GM12878 (cell line): Measurements from ENCODE around the gene ZFPM1. TPM values are rescaled to one million over a fixed set of nuclear protein-coding genes. Genes with fewer than 3 reads are reported as not detected.
A peak's percentile ranks its signal among the peaks of the same experiment; 100 is the strongest.

ENCODE experiments used
- HDGF ChIP-seq: fragments of 450-650 bp; IDR thresholded peaks from 2 replicates; pipeline ENCODE4 v1.6.1; 2016; ENCODE audit warnings: antibody characterized with exemption
- IKZF1 ChIP-seq: fragments of 450-650 bp; conservative IDR thresholded peaks from 2 replicates; pipeline ENCODE4 v1.6.1; 2017; ENCODE audit warnings: antibody characterized with exemption, mild to moderate bottlenecking
- LARP7 ChIP-seq: fragments of 450-650 bp; IDR thresholded peaks from 2 replicates; pipeline ENCODE4 v1.6.1; 2017; ENCODE audit warnings: mild to moderate bottlenecking
- NBN ChIP-seq: fragments of 450-650 bp; IDR thresholded peaks from 2 replicates; pipeline ENCODE4 v1.6.1; 2016
- RELA ChIP-seq: fragments of 450-650 bp; IDR thresholded peaks from 2 replicates; pipeline ENCODE4 v1.8.0; 2014; ENCODE audit warnings: borderline replicate concordance; ENCODE audit not compliant: partially characterized antibody
- YY1 ChIP-seq: IDR thresholded peaks from 2 replicates; pipeline ENCODE4 v1.6.1; 2011; ENCODE audit warnings: low read depth, mild to moderate bottlenecking, low read length
- ZNF207 ChIP-seq: fragments of 450-650 bp; IDR thresholded peaks from 2 replicates; pipeline ENCODE4 v1.6.1; 2014; ENCODE audit warnings: antibody characterized with exemption, mild to moderate bottlenecking, borderline replicate concordance
- polyA plus RNA-seq, 11 experiments: library from polyadenylated mRNA; depleted of rRNA in 4 of 11; unstranded in 6 of 11; stranded (reverse) in 5 of 11; fragments of >200 nt; fragmentation: Nextera tagmentation in 4 of 11; fragmentation: Illumina TruSeq in 1 of 11; extraction: Ambion mirVana in 4 of 11; extraction: Trizol in 1 of 11; gene quantifications; 1 replicate in 1 of 11; 2 replicates in 10 of 11; pipeline versions ENCODE4 v1.2.1 to v1.2.3, GENCODE V29; 2011 to 2016; ENCODE audit warnings: inconsistent platforms in 2 of 11, missing spikeins in 2 of 11, low read depth in 1 of 11
- total RNA-seq, 4 experiments: library from RNA; depleted of rRNA in 3 of 4; stranded (reverse); fragments of >200 nt in 3 of 4; fragmentation: Illumina TruSeq in 1 of 4; extraction: Trizol in 1 of 4; gene quantifications; 2 replicates each; pipeline versions ENCODE4 v1.2.1 to v1.2.3, GENCODE V29; 2013 to 2021
- TF ChIP-seq, protein P1 (sequence below): IDR thresholded peaks from 2 replicates; pipeline ENCODE4 v1.6.1; 2012; ENCODE audit warnings: low read depth, low read length, improper control_type of control experiment
- TF ChIP-seq, protein P2 (sequence below), 3 experiments: IDR thresholded peaks in 2 of 3; conservative IDR thresholded peaks in 1 of 3; 2 replicates each; pipeline ENCODE4 v1.5.1; 2011; ENCODE audit warnings: low read depth in 3 of 3, low read length in 3 of 3, mild to moderate bottlenecking in 3 of 3, control low read depth in 2 of 3, moderate library complexity in 2 of 3, inconsistent platforms in 1 of 3, mixed read lengths in 1 of 3; ENCODE audit not compliant: control insufficient read depth in 2 of 3, insufficient read depth in 1 of 3; ENCODE audit errors: extremely low read depth in 1 of 3
- TF ChIP-seq, protein P3 (sequence below): fragments of 450-650 bp; IDR thresholded peaks from 2 replicates; pipeline ENCODE4 v1.6.1; 2017; ENCODE audit warnings: mild to moderate bottlenecking

ZFPM1 gene
- total and polyA plus RNA-seq, 10 of the 15 experiments (the other 5 are each of a cell fraction or from before 2014, with no cell fraction given): 0.02 to 5.1 (median 0.30) TPM

- TF ChIP-seq, protein P1, sequence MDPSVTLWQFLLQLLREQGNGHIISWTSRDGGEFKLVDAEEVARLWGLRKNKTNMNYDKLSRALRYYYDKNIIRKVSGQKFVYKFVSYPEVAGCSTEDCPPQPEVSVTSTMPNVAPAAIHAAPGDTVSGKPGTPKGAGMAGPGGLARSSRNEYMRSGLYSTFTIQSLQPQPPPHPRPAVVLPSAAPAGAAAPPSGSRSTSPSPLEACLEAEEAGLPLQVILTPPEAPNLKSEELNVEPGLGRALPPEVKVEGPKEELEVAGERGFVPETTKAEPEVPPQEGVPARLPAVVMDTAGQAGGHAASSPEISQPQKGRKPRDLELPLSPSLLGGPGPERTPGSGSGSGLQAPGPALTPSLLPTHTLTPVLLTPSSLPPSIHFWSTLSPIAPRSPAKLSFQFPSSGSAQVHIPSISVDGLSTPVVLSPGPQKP: no peak
- TF ChIP-seq LARP7 (0 out of 2 replicates have a peak, but pooled peaks have one; percentile 55), YY1 (peak; percentile 74), NBN (peak; percentile 46; the same call in 1 of the 2 replicates), RELA (peak; percentile 76), IKZF1 (peak; percentile 47; the same call in 1 of the 2 replicates), HDGF (peak; percentile 97), ZNF207 (peak; percentile 84; the same call in 1 of the 2 replicates)
- TF ChIP-seq, protein P2, sequence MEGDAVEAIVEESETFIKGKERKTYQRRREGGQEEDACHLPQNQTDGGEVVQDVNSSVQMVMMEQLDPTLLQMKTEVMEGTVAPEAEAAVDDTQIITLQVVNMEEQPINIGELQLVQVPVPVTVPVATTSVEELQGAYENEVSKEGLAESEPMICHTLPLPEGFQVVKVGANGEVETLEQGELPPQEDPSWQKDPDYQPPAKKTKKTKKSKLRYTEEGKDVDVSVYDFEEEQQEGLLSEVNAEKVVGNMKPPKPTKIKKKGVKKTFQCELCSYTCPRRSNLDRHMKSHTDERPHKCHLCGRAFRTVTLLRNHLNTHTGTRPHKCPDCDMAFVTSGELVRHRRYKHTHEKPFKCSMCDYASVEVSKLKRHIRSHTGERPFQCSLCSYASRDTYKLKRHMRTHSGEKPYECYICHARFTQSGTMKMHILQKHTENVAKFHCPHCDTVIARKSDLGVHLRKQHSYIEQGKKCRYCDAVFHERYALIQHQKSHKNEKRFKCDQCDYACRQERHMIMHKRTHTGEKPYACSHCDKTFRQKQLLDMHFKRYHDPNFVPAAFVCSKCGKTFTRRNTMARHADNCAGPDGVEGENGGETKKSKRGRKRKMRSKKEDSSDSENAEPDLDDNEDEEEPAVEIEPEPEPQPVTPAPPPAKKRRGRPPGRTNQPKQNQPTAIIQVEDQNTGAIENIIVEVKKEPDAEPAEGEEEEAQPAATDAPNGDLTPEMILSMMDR (IDR thresholded peaks at IDR 0.05 in 2 of 3, conservative IDR thresholded peaks at IDR 0.05 in 1 of 3; ENCODE audit: control insufficient read depth in 2 of 3, extremely low read depth in 1 of 3, insufficient read depth in 1 of 3, low read depth in 3 of 3, low read length in 3 of 3): peak; percentile 82 to 97 (median 93)
- TF ChIP-seq, protein P3, sequence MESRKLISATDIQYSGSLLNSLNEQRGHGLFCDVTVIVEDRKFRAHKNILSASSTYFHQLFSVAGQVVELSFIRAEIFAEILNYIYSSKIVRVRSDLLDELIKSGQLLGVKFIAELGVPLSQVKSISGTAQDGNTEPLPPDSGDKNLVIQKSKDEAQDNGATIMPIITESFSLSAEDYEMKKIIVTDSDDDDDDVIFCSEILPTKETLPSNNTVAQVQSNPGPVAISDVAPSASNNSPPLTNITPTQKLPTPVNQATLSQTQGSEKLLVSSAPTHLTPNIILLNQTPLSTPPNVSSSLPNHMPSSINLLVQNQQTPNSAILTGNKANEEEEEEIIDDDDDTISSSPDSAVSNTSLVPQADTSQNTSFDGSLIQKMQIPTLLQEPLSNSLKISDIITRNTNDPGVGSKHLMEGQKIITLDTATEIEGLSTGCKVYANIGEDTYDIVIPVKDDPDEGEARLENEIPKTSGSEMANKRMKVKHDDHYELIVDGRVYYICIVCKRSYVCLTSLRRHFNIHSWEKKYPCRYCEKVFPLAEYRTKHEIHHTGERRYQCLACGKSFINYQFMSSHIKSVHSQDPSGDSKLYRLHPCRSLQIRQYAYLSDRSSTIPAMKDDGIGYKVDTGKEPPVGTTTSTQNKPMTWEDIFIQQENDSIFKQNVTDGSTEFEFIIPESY: 0 out of 2 replicates have a peak, but pooled peaks have one; percentile 59
Observed at GRCh38 chr16:88442727-88443576, 10.1 kb upstream of the ZFPM1 start (continued).
